GM12891 (cell line): ENCODE results near the gene TRIM25.

Experiments used
- PAX5 ChIP-seq: IDR thresholded peaks from 2 replicates; pipeline ENCODE4 v1.6.1; 2011; ENCODE audit warnings: low read length, moderate library complexity, mild to moderate bottlenecking; ENCODE audit not compliant: insufficient read depth, severe bottlenecking
- POLR2A ChIP-seq: IDR thresholded peaks from 2 replicates; pipeline ENCODE4 v1.6.1; 2011; ENCODE audit warnings: low read depth, low read length, control low read depth
- POLR2AphosphoS5 ChIP-seq: IDR thresholded peaks from 2 replicates; pipeline ENCODE4 v1.6.1; 2011; ENCODE audit warnings: low read depth, low read length, control low read depth
- POU2F2 ChIP-seq: IDR thresholded peaks from 2 replicates; pipeline ENCODE4 v1.6.1; 2011; ENCODE audit warnings: low read depth, mild to moderate bottlenecking, control low read depth, low read length, moderate library complexity
- TAF1 ChIP-seq: IDR thresholded peaks from 2 replicates; pipeline ENCODE4 v1.6.1; 2011; ENCODE audit warnings: low read depth, low read length, control low read depth

- TF ChIP-seq POLR2A (no peak), POLR2AphosphoS5 (no peak), TAF1 (no peak), PAX5 (no peak), POU2F2 (no peak)
These were observed 14.7 kb upstream of the TRIM25 start for GRCh38 chr17:56928586-56928985.
